HepG2 (cell line): ENCODE data around the gene SRC. TPM values are rescaled to one million over a fixed set of nuclear protein-coding genes. Genes with fewer than 3 reads are reported as not detected.

Experiments
- CERS6 ChIP-seq: sonication (generic); formaldehyde crosslinking; IDR thresholded peaks from 2 replicates; pipeline ENCODE4 v1.5.0; 2020; ENCODE audit warnings: missing genetic modification reagents
- ELF1 ChIP-seq: sonication (generic); formaldehyde crosslinking; IDR thresholded peaks from 2 replicates; pipeline ENCODE4 v1.4.0; 2020; ENCODE audit warnings: missing genetic modification reagents
- EP300 ChIP-seq, 3 experiments: sonication (generic) in 1 of 3; formaldehyde crosslinking in 1 of 3; IDR thresholded peaks; 2 replicates each; pipeline versions ENCODE4 v1.5.1 to v1.6.1; 2011 to 2020; ENCODE audit warnings: low read depth in 2 of 3, low read length in 2 of 3, borderline replicate concordance in 1 of 3, improper control_type of control experiment in 1 of 3, mild to moderate bottlenecking in 1 of 3, missing genetic modification reagents in 1 of 3, moderate library complexity in 1 of 3
- EZH2 ChIP-seq: conservative IDR thresholded peaks from 2 replicates; pipeline ENCODE4 v1.6.1; 2012; ENCODE audit warnings: mild to moderate bottlenecking, low read depth, low read length, moderate library complexity
- FUBP1 ChIP-seq: sonication (generic); formaldehyde crosslinking; IDR thresholded peaks from 2 replicates; pipeline ENCODE4 v1.5.1; 2020; ENCODE audit warnings: missing genetic modification reagents, mild to moderate bottlenecking, borderline replicate concordance
- HCFC1 ChIP-seq: fragments of 150-350 bp; IDR thresholded peaks from 2 replicates; pipeline ENCODE4 v1.6.1; 2014; ENCODE audit warnings: low read depth, low read length
- JUNB ChIP-seq: sonication (generic); formaldehyde crosslinking; IDR thresholded peaks from 2 replicates; pipeline ENCODE4 v1.8.0; 2022; ENCODE audit warnings: missing genetic modification reagents, mild to moderate bottlenecking, borderline replicate concordance
- KIAA2018 ChIP-seq: sonication (generic); formaldehyde crosslinking; IDR thresholded peaks from 2 replicates; pipeline ENCODE4 v1.5.0; 2020; ENCODE audit warnings: mild to moderate bottlenecking, missing genetic modification reagents, borderline replicate concordance
- MZF1 ChIP-seq: sonication (generic); formaldehyde crosslinking; IDR thresholded peaks from 2 replicates; pipeline ENCODE4 v1.8.1; 2023; ENCODE audit warnings: mild to moderate bottlenecking, missing genetic modification reagents, borderline replicate concordance
- PHB2 ChIP-seq: fragments of 450-650 bp; IDR thresholded peaks from 2 replicates; pipeline ENCODE4 v1.6.1; 2018; ENCODE audit not compliant: partially characterized antibody
- SPEN ChIP-seq: sonication (generic); formaldehyde crosslinking; IDR thresholded peaks from 2 replicates; pipeline ENCODE4 v1.5.1; 2020; ENCODE audit warnings: low read depth, mild to moderate bottlenecking, missing genetic modification reagents
- TFDP2 ChIP-seq: sonication (generic); formaldehyde crosslinking; IDR thresholded peaks from 2 replicates; pipeline ENCODE4 v1.4.0; 2020; ENCODE audit warnings: missing genetic modification reagents
- ZKSCAN1 ChIP-seq: fragments of 150-350 bp; IDR thresholded peaks from 2 replicates; pipeline ENCODE4 v1.6.1; 2014; ENCODE audit warnings: low read length
- ZNF124 ChIP-seq: sonication (generic); formaldehyde crosslinking; IDR thresholded peaks from 2 replicates; pipeline ENCODE4 v1.4.0; 2020; ENCODE audit warnings: missing genetic modification reagents
- ZNF232 ChIP-seq: sonication (generic); formaldehyde crosslinking; IDR thresholded peaks from 2 replicates; pipeline ENCODE4 v1.4.0; 2020; ENCODE audit warnings: missing genetic modification reagents, borderline replicate concordance
- ZNF672 ChIP-seq: sonication (generic); formaldehyde crosslinking; IDR thresholded peaks from 2 replicates; pipeline ENCODE4 v1.8.1; 2022; ENCODE audit warnings: missing genetic modification reagents
- polyA plus RNA-seq, 8 experiments: library from polyadenylated mRNA; depleted of rRNA in 3 of 8; stranded (reverse) in 7 of 8; unstranded in 1 of 8; fragments of >200 nt; fragmentation: Illumina TruSeq in 4 of 8; extraction: Trizol in 4 of 8; gene quantifications; 2 replicates each; pipeline versions ENCODE4 v1.2.1 to v1.2.3, GENCODE V29; 2011 to 2016; ENCODE audit warnings: low read depth in 4 of 8, missing spikeins in 1 of 8, mixed read lengths in 1 of 8; ENCODE audit not compliant: insufficient read depth in 1 of 8
- total RNA-seq, 5 experiments: library from RNA; depleted of rRNA; stranded (reverse); fragments of >200 nt; fragmentation: Illumina TruSeq; extraction: Trizol; gene quantifications; 2 replicates each; pipeline ENCODE4 v1.2.3, GENCODE V29; 2016; ENCODE audit warnings: low read depth in 1 of 5

SRC gene
- total and polyA plus RNA-seq, 2 of the 13 experiments (the other 11 are each of a cell fraction or from before 2014, with no cell fraction given) = 54.7 to 192 TPM

GRCh38 chr20:37333848-37334318, 12.1 kb upstream of the SRC start (continued):
- TF ChIP-seq KIAA2018 (CRISPR knock-in tag) (no peak), ZKSCAN1 (no peak), PHB2 (no peak), ZNF124 (CRISPR knock-in tag) (no peak), MZF1 (peak; percentile 71; the same call in 1 of the 2 replicates), EZH2 (no peak), HCFC1 (no peak), EP300 (IDR thresholded peaks at IDR 0.05; ENCODE audit: low read depth in 2 of 2, low read length in 2 of 2) (peak in 1 of 2 experiments; percentile 20; a peak in 1 of 4 replicates), EP300 (CRISPR knock-in tag; IDR thresholded peaks at IDR 0.05; ENCODE audit: borderline replicate concordance) (0 out of 2 replicates have a peak, but pooled peaks have one; percentile 21), FUBP1 (no peak), ELF1 (no peak), TFDP2 (CRISPR knock-in tag) (no peak), SPEN (CRISPR knock-in tag) (peak; percentile 73), CERS6 (CRISPR knock-in tag) (no peak), ZNF672 (CRISPR knock-in tag) (no peak), JUNB (CRISPR knock-in tag) (no peak), ZNF232 (CRISPR knock-in tag) (no peak)
